SU-DHL-6 (cell line): ENCODE results near the gene ARHGAP8.

Experiments
- H2AFZ ChIP-seq: fragments of 200-600 bp; sonication (generic); 2 replicates; pipeline ENCODE4 v1.6.1; 2014; ENCODE audit warnings: low read depth, mild to moderate bottlenecking, moderate library complexity, mixed read lengths, antibody characterized with exemption, low read length; ENCODE audit not compliant: severe bottlenecking
- H3F3A ChIP-seq: fragments of 200-600 bp; shearing (Covaris generic); 2 replicates; pipeline ENCODE4 v1.6.0; 2016; ENCODE audit warnings: antibody characterized with exemption, mild to moderate bottlenecking; ENCODE audit not compliant: insufficient read depth
- H3K27ac ChIP-seq: fragments of 200-600 bp; sonication (generic); 2 replicates; pipeline ENCODE4 v1.5.1; 2016; ENCODE audit warnings: low read depth, mild to moderate bottlenecking, low read length, moderate library complexity, mixed read lengths
- H3K27me3 ChIP-seq: fragments of 200-600 bp; sonication (generic), shearing (Covaris generic); 2 replicates; pipeline ENCODE4 v1.6.0; 2014; ENCODE audit warnings: mild to moderate bottlenecking, low read length
- H3K36me3 ChIP-seq: fragments of 200-600 bp; sonication (generic); 2 replicates; pipeline ENCODE4 v1.6.1; 2014; ENCODE audit warnings: mild to moderate bottlenecking, low read length, mixed read lengths
- H3K4me2 ChIP-seq: fragments of 300-600, 200-600 bp; shearing (Covaris generic), sonication (generic); 2 replicates; pipeline ENCODE4 v1.6.0; 2014; ENCODE audit warnings: low read length, low read depth, mild to moderate bottlenecking; ENCODE audit not compliant: poor library complexity, severe bottlenecking
- H3K4me3 ChIP-seq: fragments of 200-600 bp; sonication (generic); 2 replicates; pipeline ENCODE4 v1.5.1; 2014; ENCODE audit warnings: antibody characterized with exemption, low read length, mild to moderate bottlenecking, mixed read lengths; ENCODE audit not compliant: insufficient read depth, poor library complexity, severe bottlenecking
- H3K79me2 ChIP-seq: fragments of 200-600 bp; sonication (generic); 2 replicates; pipeline ENCODE4 v1.6.1; 2014; ENCODE audit warnings: mild to moderate bottlenecking, low read length, moderate library complexity; ENCODE audit not compliant: insufficient read depth
- H3K9ac ChIP-seq: fragments of 200-600 bp; sonication (generic); 2 replicates; pipeline ENCODE4 v1.7.0; 2014; ENCODE audit warnings: mild to moderate bottlenecking, low read length
- H3K9me2 ChIP-seq: fragments of 200-600 bp; sonication (generic); replicated peaks from 2 replicates; pipeline ENCODE4 v1.6.1; 2014; ENCODE audit warnings: low read length; ENCODE audit not compliant: insufficient read depth
- H3K9me3 ChIP-seq: fragments of 200-600 bp; sonication (generic); 2 replicates; pipeline ENCODE4 v1.6.1; 2014; ENCODE audit warnings: low read length, mixed read lengths; ENCODE audit not compliant: insufficient read depth
- H4K20me1 ChIP-seq: fragments of 200-600 bp; sonication (generic); 2 replicates; pipeline ENCODE4 v1.6.1; 2014; ENCODE audit warnings: low read depth, mild to moderate bottlenecking, antibody characterized with exemption, low read length, moderate library complexity, mixed read lengths
- EZH2phosphoT487 ChIP-seq: fragments of 200-600 bp; sonication (generic), shearing (Covaris generic); conservative IDR thresholded peaks from 2 replicates; pipeline ENCODE4 v1.6.1; 2018; ENCODE audit warnings: mild to moderate bottlenecking, antibody characterized with exemption, low read length, moderate library complexity, mixed read lengths
- TF ChIP-seq, protein P1 (sequence below): fragments of 200-600 bp; sonication (generic); IDR thresholded peaks from one replicate; pipeline ENCODE4 v1.5.1; 2017; ENCODE audit warnings: antibody characterized with exemption, mild to moderate bottlenecking, low read length, moderate library complexity; ENCODE audit not compliant: insufficient read depth, poor library complexity, severe bottlenecking

ARHGAP8 gene

GRCh38 chr22:44906999-44907644, 154.7 kb downstream of the ARHGAP8 start:
- H3K36me3 ChIP-seq: no peaks in the 10 kb centered on the region
- TF ChIP-seq, protein P1, sequence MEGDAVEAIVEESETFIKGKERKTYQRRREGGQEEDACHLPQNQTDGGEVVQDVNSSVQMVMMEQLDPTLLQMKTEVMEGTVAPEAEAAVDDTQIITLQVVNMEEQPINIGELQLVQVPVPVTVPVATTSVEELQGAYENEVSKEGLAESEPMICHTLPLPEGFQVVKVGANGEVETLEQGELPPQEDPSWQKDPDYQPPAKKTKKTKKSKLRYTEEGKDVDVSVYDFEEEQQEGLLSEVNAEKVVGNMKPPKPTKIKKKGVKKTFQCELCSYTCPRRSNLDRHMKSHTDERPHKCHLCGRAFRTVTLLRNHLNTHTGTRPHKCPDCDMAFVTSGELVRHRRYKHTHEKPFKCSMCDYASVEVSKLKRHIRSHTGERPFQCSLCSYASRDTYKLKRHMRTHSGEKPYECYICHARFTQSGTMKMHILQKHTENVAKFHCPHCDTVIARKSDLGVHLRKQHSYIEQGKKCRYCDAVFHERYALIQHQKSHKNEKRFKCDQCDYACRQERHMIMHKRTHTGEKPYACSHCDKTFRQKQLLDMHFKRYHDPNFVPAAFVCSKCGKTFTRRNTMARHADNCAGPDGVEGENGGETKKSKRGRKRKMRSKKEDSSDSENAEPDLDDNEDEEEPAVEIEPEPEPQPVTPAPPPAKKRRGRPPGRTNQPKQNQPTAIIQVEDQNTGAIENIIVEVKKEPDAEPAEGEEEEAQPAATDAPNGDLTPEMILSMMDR: no peak
- no peak for TF ChIP-seq EZH2phosphoT487
- H2AFZ ChIP-seq: no peak overlapping the region
- H3K27me3 ChIP-seq: no peaks in the 10 kb centered on the region
- H3K27ac ChIP-seq: no peak overlapping the region
- H3K79me2 ChIP-seq: no peaks in the 10 kb centered on the region
- no peak overlapping the region for H3K9ac ChIP-seq
- no peaks in the 10 kb centered on the region for H3K9me2 ChIP-seq
- no peak overlapping the region for H3K4me2 ChIP-seq
- H3K4me3 ChIP-seq: no peak overlapping the region
- no peaks in the 10 kb centered on the region for H3F3A ChIP-seq
- no peaks in the 10 kb centered on the region for H3K9me3 ChIP-seq
- no peaks in the 10 kb centered on the region for H4K20me1 ChIP-seq

GRCh38 chr22:44907765-44908737, 155.7 kb downstream of the ARHGAP8 start:
- no peak overlapping the region for H3K27ac ChIP-seq
- no peaks in the 10 kb centered on the region for H3K9me2 ChIP-seq
- no peak overlapping the region for H2AFZ ChIP-seq
- no peaks in the 10 kb centered on the region for H3K79me2 ChIP-seq
- no peak overlapping the region for H3K9ac ChIP-seq
- H3F3A ChIP-seq: no peaks in the 10 kb centered on the region
- no peaks in the 10 kb centered on the region for H3K27me3 ChIP-seq
- H3K9me3 ChIP-seq: no peaks in the 10 kb centered on the region
- H3K36me3 ChIP-seq: no peaks in the 10 kb centered on the region
- H4K20me1 ChIP-seq: no peaks in the 10 kb centered on the region
- no peak for TF ChIP-seq EZH2phosphoT487
- TF ChIP-seq, protein P1: no peak
- no peak overlapping the region for H3K4me3 ChIP-seq
- H3K4me2 ChIP-seq: no peak overlapping the region

- Histone ChIP-seq H3K9me2 (no peaks in the 10 kb centered on the region), H2AFZ (no peak overlapping the region), H3K4me3 (no peak overlapping the region), H3F3A (no peaks in the 10 kb centered on the region), H3K27ac (no peak overlapping the region), H3K9me3 (no peaks in the 10 kb centered on the region), H4K20me1 (no peaks in the 10 kb centered on the region), H3K27me3 (no peaks in the 10 kb centered on the region), H3K36me3 (no peaks in the 10 kb centered on the region), H3K4me2 (no peak overlapping the region), H3K9ac (no peak overlapping the region), H3K79me2 (no peaks in the 10 kb centered on the region)
- TF ChIP-seq EZH2phosphoT487: no peak
- TF ChIP-seq, protein P1: no peak
Observed at GRCh38 chr22:44909241-44909640, 156.9 kb downstream of the ARHGAP8 start.
